HG03575 (cell line): Measurements from ENCODE around the gene DPP6.

ENCODE experiments used
- ATAC-seq: cut with Tn5 transposase; IDR thresholded peaks from one replicate; pipeline ENCODE4 v1.9.1; 2021; ENCODE audit not compliant: unreplicated experiment, insufficient number of reproducible peaks, low FRiP score; ENCODE audit errors: extremely low read depth

DPP6 gene

DNA sequence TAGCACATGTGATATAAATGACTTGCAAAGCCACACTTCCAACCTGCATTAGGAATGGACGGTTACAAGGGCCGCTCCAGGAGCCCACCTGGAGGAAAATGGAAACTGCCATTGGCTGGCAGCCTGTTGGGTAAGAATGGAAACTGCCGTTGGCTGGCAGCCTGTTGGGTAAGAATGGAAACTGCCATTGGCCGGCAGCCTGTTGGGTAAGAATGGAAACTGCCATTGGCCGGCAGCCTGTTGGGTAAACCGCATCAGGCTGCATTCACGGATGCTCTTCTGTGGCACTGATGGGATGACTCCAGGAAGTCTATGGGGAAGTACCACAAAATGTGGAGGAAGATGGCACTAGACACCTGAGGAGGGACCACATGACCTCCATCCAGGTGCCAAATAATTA, 143.1 kb downstream of the DPP6 start:
- no peak for ATAC-seq

DNA sequence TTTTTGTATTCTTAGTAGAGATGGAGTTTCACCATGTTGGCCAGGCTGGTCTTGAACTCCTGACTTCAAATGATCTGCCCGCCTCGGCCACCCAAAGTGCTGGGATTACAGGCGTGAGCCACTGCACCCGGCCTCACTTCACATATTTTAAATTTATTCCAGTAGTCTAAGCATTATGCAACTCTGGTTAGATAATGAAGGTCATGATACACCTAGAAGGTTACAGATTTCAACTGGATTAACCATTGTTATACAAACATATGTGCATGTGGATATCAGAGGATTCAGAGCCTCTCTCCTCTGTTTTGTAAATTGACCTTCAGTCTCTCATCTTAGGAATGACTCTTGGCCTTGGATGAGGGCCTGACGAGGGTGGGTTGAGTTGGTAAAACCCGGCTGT, 146.3 kb downstream of the DPP6 start:
- ATAC-seq = no peak

DNA sequence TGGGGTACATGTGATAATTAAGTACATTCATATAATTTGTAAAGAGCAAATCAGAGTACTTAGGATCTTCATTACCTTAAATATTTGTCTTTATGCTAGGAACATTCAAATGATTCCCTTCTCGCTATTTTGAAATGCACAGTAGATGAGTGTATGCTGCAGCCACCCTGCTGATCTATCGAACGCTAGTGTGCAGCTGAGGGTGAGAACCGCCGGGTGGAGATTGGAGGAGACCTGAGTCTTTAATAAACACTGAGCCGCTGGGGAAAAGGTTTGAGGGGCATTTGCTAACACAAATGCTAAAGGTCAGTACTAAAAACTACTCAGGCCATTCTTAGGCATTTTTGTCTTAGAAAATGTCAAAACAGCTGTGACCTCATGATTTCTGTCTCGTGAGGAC, 148.0 kb downstream of the DPP6 start:
- ATAC-seq = no peak

DNA sequence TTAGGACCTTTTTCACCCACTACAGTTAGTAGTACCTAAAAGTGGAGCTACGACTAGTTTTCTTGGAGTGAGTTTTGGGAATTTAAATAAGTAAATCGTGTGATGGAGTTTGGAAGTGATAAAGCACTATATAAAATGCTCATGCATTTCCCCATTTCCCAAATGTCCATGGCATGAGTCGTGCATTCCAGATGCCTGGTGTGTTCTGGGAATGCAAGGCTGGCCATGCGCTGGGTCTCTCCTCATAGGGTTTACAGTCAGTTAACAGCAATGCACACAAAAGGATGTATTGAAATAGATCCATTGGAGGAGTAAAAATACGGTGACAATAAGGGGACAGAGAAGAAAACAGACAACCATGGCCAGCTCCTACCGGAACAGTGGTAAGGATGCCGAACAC, 149.8 kb downstream of the DPP6 start:
- ATAC-seq = no peak

DNA sequence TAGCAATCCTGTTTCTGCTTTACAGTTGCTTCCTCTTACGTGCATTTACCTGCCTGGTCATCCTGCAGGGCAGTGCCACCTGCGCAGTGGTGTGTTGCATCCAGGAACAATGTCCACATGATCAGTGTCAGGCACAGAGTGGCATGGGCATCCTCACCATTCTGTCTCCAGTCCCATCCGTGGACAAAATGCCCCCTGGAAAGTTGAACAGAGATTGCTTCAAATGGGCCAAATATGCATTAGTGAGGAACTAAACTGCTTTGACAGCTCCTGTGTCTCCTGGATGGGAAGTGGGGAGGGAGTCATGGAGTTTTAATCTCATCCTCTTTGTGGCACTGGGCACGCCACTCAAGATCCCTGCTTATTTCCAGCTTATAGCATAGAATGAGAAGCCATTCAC, 151.8 kb downstream of the DPP6 start:
- ATAC-seq = no peak

DNA sequence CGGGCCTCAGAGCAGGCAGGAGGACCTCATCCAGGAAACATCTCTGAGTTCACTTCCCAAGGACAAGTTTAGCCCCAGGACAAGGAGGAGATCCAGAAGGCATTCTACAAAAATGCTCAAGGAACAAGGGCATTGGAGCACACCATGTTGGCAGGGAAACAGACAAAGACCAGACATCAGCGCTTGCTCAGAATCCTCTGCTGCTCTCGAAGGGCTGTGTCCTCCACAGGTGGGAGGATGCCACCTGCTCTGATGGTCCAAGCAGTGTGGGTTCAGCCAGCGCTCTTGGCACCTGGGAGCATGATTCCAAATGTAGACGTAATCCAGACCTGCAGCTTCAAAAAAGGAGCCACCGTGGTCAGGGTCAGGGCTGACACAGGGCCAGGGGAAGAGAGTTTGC, 160.7 kb downstream of the DPP6 start:
- no peak for ATAC-seq

DNA sequence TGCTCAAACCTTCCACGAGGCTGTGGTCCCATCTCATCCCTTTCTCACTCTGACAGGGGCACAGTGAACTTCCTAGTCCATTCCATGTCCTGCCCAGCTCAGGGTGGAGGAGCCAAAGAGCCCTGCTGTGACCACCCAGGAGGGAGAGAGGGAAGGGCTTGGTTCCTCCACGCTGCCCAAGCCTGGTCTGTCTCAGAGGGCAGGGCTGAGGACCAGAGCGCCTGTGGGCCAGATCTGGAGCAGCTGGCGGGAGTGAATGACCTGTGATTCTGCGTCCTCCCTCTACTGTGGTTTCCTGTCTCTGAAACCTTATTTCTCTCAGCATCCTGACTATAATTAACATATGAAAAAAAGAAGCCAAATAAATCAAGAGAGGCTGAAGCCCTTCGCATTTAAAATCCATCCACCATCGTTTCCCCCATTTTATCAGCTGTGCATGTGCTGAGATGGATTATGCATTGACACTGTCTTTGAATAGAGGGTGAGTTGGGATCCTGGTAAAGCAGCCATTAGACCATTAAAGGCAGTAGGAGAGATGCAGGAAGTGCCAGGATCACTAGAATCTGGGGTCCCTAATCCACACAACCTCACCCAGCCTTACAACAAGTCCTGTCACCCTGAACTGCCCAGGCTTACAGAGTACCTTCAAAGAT, 165.6 kb downstream of the DPP6 start:
- ATAC-seq = no peak

DNA sequence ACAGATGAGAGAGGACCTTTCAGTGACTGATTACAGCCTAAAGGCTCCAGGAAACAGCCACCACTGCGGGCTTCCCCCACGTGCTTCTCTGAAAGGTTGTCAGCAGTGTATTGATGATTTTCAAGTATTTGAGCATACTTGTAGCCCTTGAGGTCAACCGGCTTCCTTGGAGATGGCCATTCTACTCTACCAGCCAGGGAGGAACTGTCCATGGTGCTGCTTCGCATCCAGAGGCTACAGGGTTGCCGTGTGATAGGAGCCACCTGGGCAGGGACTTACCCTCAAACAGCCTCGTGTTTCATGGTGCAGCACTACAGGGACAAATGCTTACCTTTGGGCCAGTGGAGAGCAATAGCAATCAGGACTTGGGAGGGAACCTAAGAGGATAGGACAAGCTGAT, 179.5 kb downstream of the DPP6 start:
- no peak for ATAC-seq

DNA sequence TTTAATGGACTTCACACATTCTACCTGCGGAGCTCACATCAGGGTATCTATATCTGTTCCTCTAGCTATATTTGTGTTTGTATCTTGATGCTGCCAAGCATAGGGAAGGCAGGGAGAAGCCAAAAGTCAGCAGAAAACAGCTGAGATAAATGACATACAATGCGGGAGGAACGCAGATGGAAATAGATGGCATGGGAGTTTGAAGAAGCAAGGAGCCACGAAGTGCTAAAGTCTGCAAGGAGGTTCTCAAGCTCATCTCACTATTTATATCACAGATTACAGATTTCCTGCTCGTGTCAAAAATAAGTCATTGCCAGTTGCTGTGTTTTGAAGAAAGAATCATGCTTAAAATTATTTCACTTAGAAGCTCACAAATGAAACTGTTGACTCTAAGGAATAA, 180.5 kb downstream of the DPP6 start:
- no peak for ATAC-seq

DNA sequence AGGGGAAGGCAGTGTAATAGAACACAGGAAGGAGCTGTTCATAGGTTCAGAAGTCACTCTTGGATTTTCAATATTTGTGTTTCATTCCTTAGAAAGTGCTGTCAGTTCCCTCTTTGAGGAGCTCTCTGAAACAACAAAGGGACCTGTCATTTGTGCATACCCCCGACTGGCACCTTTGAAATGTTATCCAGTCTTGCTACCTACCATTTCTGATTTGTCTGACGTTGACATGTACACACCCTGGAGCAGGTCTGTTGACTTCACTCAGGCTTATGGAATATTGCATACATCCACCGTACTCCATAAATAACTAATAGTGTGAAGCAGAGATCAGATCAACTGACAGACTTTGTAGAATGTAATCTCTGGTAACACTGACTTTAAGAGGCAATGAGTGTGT, 189.8 kb downstream of the DPP6 start:
- no peak for ATAC-seq

DNA sequence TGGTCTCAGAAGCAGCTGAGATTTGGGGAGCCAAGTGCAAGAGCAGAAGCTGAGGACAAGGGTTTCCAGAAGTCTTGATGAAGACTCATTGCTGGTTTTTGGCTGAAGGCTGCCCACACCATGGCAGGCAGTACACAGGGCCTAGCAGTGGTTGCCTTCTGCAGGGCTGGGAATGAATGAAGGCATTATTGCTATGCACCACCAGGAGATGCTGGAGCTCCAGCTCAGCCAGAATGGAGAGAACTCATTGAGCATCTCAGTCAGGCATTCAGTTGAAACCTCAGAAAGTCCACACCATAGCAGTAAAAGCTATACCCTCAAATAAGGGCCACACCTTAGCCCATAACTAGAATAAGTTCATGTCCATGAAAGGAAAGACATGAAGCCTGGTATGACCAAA, 190.5 kb downstream of the DPP6 start:
- ATAC-seq = no peak

DNA sequence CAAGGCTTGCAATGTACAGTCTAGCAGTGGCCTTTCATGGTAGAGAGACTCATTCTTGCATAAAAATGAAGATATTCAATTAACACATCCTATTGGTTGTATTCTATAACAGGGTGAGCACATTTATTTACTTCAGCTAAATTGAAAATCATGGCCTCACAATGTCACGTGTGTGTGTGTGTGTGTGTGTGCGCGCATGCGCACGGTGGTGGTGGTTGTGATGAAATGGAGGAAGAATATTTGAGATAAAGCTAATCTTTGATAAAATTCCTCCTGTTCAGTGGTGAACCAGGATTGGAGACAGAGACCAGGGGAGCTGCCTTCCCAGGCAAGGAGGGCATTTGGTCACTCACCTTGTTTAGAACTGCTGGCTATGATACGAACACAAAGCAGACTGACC, 199.8 kb downstream of the DPP6 start:
- ATAC-seq = no peak

DNA sequence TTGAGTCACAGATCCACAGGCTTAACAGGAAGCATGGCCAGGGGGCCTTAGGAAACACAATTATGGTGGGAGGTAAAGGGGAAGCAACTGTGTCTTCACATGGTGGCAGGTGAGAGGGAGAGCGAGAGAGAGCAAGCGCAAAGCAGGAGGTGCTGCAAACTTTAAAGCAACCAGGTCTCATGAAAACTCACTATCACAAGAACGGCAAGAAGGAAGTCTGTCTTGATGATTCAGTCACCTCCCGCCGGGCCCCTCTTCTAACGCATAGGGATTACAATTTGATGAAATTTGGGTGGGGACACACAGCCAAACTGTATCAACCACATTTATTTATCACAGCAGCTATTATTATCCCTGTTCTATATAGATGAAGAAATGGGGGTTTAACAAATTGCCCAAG, 201.6 kb downstream of the DPP6 start:
- ATAC-seq = no peak

DNA sequence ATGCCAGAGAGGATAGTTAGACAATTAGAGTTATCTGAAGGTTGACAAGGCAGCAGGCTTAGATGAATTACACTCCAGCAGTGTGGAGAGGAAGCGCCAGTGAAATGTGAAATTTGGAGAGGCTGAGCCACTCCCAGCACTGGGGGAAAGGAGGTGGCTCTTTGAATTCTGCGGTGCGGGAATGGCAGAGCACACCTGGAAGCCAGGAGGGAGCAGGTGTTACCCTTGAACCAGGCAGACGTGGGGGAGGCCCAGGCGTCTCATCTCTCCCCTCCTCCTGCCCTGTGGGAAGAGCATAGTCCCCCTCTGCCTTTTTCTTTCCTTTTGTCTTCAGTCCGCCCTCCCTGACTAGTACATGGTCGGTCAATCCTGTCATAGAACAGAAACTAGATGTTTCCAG, 203.1 kb downstream of the DPP6 start:
- ATAC-seq = no peak

DNA sequence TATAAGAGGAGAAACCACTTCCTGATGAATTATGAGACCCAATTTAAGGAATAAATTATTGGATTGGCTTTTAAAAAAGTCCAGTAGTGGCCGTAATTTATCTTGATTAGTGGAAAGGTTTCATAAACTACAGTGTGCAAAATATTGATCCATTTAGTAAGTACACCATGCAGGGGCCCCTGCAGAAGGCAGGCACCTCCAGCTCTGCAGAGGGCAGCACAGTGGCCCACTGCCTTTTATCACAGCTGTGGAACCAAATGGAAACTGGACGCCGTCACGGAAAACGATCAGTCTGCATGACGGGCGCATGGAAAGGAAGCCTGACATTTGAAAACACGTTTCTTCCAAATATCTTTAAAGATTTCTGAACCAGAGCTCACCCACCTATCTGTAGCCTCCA, 204.0 kb downstream of the DPP6 start:
- no peak for ATAC-seq

DNA sequence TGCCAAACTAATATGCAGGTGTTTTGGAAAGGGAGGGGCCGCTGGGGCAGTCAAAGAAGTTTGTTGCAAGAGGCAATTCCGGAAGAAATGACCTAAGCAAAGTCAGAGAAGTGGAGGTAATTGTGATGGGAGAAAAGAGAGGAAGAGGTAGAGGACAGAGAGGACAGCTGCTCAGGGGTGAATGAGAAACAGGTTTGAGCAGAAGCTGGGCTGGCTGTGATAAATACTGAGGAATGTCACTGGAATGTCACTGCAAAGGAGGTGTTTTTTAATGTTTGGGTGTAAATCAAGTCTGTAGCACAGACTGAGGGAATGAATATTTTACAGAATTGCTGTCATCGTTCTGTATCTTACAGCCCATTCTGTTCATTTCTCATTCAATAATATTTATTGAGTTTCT, 207.2 kb downstream of the DPP6 start:
- ATAC-seq = no peak

DNA sequence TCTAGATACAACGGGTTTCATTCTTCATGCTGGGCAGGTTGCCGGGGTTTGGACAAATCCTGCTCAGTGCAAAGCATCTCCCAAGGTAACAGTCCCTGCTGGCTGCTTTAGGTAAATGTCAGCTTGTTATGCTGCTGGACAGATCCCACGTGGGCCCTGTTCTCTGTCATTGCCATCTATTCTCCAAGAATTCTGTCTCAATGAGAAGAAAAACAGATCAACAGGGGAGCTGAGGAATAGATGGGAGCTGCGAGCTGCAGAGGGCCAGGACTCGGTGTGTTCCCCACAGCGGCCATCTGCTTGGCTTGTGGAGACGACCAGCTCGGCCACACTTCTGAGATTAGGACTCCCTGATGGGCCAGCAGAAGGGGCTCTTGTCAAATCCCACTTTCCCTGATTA, 235.2 kb downstream of the DPP6 start:
- no peak for ATAC-seq

DNA sequence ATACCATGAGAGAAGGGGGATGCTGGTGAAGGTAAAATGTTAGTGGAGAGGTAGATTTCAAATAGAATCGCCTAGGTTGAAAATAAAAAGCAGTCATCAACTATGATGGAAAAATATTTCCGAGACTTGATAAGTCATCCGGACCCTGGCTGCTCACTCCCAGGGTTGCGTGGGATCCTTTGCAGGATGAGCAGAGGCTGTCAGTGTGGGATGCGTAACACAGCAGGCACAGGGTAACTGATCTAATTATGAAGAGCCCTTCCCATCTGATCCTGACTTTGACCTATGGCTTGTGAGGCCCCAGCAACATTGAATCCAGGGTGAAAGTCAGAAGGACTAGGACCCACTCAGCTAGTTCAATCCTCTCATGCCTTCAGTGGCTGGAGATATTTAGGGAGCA, 236.9 kb downstream of the DPP6 start:
- no peak for ATAC-seq

DNA sequence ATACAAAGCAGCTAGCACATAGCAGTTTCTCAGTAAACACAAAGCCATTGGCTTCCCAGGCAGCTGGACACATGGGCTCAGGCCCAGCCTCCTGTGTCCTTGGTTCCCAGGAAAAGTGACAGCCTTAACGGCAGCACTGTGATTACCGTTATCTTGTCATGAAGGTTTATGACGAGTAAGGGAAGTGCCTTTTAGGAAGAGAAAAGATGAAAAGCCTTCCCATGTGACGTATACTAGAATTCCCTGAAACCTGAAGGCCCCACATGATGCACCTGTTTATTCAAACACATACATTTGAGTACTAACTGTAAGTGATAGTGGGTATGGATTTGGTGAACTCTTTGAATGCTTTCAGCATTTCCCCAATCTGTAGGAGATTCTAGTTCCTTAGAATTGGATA, 244.2 kb downstream of the DPP6 start:
- no peak for ATAC-seq

DNA sequence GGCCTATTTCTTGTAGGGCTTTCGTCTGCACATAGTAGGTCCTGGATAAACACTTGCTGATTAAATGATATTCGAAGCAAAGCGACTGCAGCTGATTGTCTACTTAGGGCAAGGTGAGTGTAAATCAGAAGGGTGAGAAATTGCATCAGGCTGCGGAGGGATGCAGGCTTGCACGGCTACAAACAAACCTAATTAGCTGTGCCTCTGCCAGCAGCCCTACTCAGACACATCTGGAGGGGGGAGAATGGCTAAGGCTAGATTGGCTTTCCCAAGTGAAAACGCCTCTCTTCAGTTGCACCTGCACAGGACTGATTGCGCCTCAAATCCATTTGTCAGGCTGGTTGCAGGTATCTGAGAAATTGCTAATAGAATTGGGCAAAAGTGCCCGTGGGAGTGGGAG, 247.5 kb downstream of the DPP6 start:
- no peak for ATAC-seq

DNA sequence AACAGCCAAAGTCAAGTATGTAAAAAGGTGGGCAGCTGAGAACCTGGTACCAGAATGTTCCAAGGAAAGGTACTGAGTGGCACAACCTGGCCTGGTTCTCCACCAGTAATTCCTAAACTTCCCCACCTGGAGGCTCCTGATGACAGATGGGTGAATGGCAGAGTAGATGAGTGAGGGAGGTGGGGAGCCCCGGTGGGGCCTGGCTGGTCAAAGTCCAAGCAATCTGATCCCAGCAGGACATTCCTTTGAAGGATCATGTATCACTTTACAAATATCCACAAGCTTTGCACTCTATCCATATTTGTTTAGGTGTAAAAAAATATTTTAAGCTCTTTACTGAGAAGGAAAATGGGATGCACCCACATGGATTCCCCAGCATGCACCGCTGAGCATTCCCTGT, 250.2 kb downstream of the DPP6 start:
- ATAC-seq = no peak

DNA sequence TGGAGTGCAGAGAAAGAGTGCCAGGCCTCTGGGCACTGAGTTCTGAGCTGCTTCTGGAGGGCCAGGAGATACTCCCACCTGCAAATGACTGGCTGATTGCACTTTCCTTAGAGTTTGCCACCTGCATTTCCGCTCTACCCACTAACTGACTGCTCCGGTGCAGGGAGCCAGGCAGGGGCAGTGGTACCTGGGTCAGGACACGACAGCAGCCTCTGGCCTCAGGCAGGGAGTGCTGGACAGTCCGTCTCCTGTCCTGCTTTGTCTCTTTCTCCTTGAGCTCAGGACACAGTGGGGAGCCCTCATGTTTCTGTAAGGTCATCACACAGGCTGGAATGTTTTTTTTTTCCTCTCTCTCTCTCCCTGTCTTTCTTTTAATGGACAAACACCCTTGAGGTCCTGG, 252.0 kb downstream of the DPP6 start:
- ATAC-seq = no peak
